GM18870 (cell line): ENCODE measurements around the gene SLC45A2.
A peak's percentile ranks its signal among the peaks of the same experiment; 100 is the strongest.
"Not testable (repeated sequence)": the region's sequence is repeated elsewhere in the genome, so short reads cannot be mapped to it uniquely, and the experiment has no call there.

ENCODE experiments used
- ATAC-seq: cut with Tn5 transposase; IDR thresholded peaks from one replicate; pipeline ENCODE4 v1.9.1; 2021; ENCODE audit warnings: moderate library complexity; ENCODE audit not compliant: unreplicated experiment

SLC45A2 gene, protein sequence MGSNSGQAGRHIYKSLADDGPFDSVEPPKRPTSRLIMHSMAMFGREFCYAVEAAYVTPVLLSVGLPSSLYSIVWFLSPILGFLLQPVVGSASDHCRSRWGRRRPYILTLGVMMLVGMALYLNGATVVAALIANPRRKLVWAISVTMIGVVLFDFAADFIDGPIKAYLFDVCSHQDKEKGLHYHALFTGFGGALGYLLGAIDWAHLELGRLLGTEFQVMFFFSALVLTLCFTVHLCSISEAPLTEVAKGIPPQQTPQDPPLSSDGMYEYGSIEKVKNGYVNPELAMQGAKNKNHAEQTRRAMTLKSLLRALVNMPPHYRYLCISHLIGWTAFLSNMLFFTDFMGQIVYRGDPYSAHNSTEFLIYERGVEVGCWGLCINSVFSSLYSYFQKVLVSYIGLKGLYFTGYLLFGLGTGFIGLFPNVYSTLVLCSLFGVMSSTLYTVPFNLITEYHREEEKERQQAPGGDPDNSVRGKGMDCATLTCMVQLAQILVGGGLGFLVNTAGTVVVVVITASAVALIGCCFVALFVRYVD

DNA sequence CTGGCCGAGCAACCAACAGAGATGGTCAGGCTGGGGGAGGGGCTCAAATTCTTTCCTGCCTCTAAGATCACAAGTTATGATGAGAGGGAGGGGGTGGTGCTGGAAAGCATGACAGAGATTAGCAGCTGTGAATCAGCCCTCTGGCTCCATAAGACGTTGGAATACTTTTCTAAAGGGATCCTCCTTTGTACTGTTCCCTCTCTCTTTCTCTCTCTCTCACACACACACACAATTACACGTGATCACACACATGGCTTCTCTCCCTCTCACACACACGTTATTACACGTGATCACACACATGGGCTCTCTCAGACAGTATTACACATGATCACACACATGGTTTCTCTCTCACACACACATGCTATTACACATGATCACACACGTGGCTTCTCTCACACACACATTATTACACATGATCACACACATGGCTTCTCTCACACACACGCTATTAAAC is at the start of gene SLC45A2:
SLC45A2 (minus strand) TSS at position 23 of the 454 bp plus-strand sequence. CDS start 110 bp downstream, outside the sequence.
- no peak for ATAC-seq

DNA sequence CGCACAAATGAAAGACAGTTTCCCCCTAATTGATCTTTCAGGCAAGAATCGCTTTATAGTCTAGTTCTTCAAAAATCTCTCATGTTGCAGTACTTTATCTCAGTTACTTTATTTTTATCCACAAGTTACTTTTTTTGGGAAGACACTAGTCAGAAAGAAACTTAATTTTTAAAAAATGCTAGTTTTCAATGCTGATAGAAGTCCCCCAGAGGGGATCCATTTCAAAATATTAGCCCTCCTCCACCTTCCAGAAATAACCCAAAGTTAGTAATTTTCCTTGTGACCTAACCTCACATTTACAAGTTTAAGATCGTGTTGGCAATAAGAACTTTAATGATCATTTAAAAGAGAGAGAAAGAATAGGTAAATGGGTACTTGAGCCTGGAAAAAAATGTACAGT is 47.5 kb upstream of the SLC45A2 start:
- no peak for ATAC-seq

- no peak for ATAC-seq
Measured at GRCh38 chr5:34031117-34031516, 46.6 kb upstream of the SLC45A2 start.

GRCh38 chr5:34030585-34030984 is 46.1 kb upstream of the SLC45A2 start:
- not testable (repeated sequence) for ATAC-seq

- no peak for ATAC-seq
Measured at GRCh38 chr5:34030048-34030447, 45.6 kb upstream of the SLC45A2 start.

GRCh38 chr5:34028349-34028748 is 43.9 kb upstream of the SLC45A2 start:
- ATAC-seq, result no peak

DNA sequence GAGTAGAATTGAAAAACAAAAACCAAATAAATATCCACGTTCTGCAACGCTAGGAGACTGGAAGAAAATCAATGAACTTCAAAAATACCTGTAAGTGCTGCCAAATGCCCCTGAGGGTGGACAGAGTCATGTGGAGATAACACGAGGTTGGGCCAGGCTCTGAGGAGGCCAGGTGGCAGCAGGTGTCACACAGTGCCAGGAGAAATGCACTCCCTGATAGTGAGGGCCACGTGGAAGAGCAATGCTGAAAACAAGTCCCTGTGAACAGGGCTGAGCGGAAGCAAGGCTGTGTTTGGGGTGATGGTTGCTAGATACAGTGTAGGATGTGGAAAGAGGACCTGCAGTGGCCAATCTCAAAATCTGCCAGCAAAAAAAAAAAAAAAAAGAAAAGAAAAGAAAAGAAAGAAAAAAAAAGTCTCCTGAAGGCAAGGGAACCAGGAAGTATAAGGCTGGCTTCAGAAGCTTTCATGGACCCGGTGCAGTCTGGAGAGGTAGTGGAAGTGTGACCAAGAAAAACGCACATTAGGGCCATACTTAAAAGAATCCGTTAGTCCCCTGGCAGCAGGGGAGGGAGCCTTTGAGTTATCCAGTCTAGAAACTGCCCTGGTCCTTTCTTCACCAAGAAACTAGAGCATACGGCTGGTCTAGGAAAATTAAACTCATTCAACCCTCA is 41.7 kb upstream of the SLC45A2 start:
- ATAC-seq, result no peak

GRCh38 chr5:34022121-34022705 is 37.7 kb upstream of the SLC45A2 start:
- peak; percentile 92 for ATAC-seq

DNA sequence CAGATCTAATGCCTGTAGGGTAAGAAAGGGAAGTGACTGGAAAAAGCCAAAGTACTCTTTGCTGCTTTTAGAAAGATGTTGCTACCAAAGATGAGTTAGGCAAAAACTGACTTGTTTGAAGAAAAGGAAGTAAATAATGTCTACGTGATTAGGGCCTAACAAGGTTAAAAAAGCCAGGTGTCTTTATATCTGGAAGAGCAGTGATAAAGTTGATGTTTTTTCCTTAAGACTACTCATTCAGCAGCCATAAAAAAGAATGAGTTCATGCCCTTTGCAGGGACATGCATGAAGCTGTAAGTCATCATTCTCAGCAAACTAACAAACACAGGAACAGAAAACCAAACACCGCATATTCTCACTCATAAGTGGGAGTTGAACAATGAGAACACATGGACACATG is 36.8 kb upstream of the SLC45A2 start:
- no peak for ATAC-seq

DNA sequence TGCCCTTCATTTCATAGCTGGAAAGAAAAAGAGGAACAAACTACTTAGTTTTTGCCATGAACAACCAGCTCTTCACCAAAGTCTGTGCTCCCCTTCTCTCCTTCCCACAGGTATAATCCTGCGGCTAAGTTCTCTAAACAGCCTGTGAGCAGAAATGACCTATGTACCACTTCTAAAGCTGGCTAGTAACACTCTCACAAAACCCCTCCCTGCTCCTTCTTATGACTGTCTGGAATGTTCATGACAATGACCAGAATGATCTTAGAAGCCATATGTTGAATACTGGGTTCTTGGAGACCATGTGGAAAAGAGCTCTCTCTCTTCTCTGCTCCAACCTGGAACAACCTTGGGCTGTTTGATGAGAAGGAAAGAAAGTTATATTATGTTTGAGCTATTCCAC is 36.2 kb upstream of the SLC45A2 start:
- ATAC-seq, result no peak

DNA sequence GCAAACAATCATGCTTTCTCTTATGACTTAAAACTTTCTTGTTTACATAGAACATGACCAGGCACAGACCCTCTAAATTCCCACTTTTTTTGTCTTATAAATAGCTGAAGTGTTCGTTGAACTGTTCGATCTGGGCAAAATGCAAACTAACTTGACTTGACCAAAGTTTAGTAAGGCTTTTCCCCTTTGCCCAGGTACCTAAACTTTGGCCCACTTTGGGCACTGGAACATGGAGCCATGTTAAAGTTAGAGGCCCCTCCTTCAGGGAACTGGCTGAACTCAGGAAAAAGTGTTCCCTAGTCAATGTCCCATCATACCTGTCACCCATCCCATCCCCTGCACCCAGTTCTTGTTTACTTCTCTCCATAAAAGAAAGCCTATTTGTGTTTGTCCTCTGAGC is 32.8 kb upstream of the SLC45A2 start:
- ATAC-seq, result no peak

DNA sequence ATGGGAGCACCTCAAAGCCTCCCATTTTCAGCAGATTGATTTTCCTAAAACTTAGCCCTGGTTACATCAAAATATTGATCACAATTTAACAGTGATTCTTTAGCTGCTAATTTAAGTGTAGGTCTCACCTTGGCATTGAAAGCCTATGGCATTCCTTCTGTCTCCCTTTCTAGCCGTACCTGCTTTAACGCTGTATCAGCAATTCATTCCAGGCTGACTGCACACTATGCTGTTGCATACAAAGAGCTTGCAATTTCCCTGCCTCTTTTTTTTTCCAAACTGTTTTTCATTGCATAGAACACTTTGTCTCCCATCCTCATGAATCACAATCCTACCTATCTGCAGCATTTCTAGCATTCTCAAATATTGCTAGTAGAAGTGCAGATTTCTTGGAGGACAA is 32.3 kb upstream of the SLC45A2 start:
- no peak for ATAC-seq

- ATAC-seq, result no peak
Measured at GRCh38 chr5:34016222-34016621, 31.7 kb upstream of the SLC45A2 start.

DNA sequence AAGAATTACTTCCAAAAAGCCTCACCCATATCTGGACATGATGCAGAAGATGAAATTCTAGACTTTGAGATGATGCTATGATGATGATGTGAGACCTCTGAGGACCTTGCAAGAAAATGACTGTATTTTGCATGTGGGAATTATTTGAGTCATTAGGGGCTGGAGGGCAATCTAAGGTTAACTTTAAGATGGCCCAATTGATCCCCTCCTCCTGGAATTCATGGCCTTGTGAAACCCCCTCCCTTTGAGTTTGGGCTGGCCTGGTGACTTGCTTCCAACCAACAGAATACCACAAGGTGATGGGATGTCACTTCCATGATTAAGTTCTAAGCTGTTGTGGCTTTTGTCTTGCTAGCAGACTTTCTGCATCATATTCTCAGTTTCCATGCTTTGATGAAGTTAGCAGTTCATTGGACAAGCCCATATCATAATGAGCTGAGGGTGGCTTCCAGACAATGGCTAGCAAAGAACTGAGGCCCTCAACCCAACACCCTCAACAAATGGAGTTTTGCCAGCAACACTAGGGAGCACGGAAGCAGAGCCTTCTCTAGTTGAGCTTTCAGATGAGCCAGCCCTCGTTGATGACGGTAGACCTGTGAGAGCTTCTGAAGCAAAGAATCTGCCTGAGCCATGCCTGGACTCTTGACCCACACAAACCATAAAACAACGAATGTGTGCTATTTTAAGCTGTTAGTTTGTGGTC is 30.8 kb upstream of the SLC45A2 start:
- no peak for ATAC-seq

GRCh38 chr5:34014626-34015025 is 30.1 kb upstream of the SLC45A2 start:
- ATAC-seq, result no peak

DNA sequence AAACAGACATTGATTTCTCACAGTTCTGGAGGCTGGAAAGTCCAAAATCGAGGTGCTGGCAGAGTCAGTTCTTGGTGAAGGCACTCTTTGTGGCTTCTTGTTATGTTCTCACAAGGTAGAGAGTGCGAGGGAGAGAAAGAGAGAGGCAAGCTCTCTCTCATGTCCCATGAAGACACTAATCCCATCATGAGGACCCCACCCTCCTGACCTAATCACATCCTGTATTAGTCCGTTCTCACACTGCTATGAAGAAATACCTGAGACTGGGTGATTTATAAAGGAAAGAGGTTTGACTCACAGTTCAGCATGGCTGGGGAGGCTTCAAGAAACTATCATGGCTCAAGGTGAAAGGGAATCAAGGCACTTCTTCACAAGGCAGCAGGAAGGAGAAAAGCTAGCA is 29.1 kb upstream of the SLC45A2 start:
- ATAC-seq, result no peak

- no peak for ATAC-seq
Measured at GRCh38 chr5:34012791-34013190, 28.3 kb upstream of the SLC45A2 start.

DNA sequence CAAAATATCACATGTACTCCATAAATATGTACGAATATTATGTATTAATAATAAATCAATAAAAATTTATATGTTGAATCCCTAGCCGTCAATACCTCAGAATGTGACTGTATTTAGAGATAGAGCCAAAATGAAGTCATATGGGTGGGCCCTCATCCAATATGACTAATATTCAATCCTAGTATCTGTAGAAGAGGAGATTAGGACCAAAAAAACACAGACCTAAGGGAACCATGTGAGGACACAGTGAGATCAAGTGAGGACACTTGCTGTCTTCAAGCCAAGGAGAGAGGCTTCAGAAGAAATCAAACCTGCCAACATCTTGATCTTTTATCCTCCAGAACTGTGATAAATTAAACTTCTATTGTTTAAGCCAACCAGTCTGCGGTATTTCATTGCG is 27.0 kb upstream of the SLC45A2 start:
- ATAC-seq, result no peak

DNA sequence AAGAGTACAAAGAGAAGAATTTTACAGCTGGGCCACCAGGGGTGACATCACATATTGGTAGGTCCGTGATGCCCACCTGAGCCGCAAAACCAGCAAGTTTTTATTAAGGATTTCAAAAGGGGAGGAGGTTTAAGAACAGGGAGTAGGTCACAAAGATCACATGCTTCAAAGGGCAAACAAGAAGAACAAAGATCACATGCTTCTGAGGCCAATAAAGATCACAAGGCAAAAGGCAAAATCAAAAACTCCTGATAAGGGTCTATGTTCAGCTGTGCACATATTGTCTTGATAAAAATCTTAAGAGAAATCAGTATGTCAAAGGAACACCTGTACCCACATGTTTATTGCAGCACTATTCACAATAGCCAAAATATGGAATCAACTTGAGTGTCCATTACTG is 25.7 kb upstream of the SLC45A2 start:
- ATAC-seq, result not testable (repeated sequence)

DNA sequence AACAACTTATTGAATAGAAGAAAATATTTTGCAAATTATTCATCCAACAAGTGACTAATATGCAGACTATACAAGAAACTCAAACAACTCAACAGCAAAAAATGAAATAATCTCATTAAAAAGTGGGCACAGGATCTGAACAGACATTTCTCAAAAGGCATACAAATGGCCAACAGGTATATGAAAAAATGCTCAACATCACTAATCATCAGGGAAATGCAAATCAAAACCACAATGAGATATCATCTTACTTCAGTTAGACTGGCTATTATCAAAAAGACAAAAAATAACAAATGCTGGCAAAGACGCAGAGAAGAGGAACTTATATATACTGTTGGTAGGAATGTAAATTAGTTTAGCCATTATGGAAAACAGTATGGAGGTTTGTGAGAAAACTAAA is 25.1 kb upstream of the SLC45A2 start:
- no peak for ATAC-seq

GRCh38 chr5:34008802-34009201 is 24.3 kb upstream of the SLC45A2 start:
- no peak for ATAC-seq
